Retina (tissue), 1 donor: ENCODE measurements around the gene DYNC1I1.

Experiments
- DNase-seq: peaks from one replicate; pipeline ENCODE4 v3.0.0-alpha.2; 2016

The DYNC1I1 gene

GRCh38 chr7:95861041-95861440, 88.7 kb downstream of the DYNC1I1 start:
- DNase-seq: no peak

DNA sequence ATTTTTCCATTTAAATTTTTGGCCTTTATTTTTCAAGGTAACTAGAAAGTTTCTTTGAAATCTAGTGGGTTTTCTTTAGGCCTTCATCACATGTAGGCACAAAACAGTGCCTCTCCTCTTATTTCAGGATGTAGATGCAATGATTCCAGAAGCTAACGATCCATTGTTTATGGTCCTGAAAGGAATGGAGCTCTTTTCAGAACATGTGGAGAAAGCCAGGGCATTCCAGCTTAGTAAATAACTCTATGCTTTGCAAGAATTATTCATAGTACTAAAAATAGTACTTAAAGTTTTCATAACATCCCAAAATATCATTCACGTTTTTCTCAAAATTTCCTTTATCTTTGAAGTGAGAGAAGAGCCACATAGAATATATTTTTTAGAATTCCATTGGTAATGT, 91.3 kb downstream of the DYNC1I1 start:
- DNase-seq: no peak

DNA sequence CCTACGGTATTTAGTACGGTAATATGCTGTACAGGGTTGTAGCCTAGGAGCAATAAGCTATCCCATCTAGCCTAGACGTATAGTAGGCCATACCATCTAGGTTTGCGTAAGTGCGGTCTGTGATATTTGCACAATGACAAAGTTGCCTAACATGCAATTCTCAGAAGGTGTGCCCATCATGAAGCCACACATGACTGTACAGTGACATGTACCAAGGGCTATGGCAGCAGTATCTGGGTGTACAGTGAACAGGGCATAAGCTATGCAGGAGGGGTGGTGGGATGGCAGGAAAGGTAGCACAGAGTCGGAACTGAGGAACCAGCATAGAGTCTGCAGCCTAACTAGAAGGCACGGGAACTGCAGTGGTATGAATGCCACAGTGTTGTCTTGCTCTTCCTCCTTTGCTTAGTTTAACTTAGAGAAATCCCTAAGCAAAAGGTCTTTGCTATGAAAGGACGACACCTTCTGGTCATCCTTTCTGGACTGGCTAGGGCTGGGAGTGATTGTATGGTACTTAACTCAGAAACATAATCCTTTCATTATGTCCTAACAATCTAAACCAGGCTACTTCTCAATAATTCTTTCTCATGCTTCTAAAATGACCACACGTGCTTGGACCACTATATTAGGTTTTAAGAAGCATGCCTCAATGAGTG, 93.5 kb downstream of the DYNC1I1 start:
- DNase-seq: no peak

DNA sequence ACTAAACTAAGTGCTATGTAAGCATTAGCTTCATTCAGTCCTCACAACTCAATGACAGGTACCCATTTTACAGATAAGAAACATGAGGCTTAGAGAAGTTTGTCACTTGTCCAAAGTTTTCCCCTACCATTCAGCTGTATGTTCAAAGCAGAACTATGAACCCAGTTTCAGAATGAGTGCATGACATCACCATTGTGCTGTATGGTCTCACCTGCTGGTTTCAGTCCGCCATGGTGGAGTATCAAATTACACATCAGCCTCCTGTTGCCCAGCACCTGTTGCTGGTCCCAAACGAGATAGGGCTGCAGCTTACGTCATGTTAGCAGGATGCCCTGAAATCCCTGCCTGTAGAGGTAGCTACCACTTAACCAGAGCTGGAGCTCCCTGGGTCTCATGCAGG, 95.0 kb downstream of the DYNC1I1 start:
- no peak for DNase-seq

- peak; percentile 57 for DNase-seq
Measured at GRCh38 chr7:95871075-95871848, 98.9 kb downstream of the DYNC1I1 start.

DNA sequence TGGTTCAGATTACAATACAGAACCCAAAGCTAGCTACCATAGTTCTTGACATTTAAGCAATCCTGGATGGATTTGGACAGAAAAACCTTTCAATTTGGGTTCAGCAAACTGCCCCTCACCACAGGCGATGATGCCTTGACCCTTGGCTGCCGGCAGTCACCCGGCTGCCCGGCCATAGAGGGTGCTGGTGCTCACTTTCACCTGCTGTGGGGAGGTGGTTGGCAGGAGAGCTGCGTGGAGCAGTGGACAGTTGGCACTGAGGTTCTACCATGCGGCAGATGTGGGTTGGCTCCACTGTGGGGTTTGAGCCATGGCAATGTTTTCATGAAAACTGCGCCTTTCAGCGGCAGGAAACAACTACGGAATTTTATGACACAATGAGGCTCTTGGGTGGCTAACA, 99.5 kb downstream of the DYNC1I1 start:
- DNase-seq: no peak

DNA sequence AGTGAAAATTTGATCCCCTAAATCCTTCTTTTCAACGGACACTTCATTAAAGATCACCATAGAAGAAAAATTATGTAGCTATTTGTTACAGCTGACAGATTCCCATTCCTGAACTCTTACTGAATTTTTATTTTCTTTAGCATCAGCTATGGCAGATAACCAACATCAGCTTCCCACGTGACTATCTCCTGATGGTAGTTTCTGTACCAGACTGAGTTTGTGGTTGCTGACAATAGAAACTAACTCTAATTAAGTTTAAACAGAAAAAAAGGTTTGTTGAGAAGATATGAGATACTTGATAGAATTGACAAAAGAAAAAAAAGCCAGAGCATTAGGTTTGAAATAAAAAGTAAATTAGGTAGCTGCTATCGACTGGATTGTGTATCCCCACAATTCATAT, 101.8 kb downstream of the DYNC1I1 start:
- no peak for DNase-seq

- DNase-seq: no peak
Measured at GRCh38 chr7:95874541-95875265, 102.3 kb downstream of the DYNC1I1 start.

DNA sequence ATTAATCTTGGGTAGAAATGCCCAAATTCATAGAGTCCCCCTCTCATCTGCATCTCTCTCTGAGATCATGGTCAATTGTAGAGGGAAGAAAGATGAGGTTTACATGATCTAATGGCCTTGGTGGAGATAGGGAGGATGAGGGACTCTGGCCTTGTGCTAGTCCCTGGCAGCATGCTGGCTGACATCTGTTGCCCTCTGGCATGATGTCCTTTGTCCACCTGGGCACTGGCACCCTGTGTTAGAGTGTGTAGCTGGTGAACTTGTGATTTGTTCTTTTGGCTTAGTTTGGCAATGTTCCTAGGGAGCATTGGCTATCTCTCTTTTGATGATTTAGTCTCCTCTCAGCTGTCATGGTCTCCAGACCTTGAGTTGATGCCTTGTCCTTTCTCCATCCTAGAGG, 103.2 kb downstream of the DYNC1I1 start:
- no peak for DNase-seq

- no peak for DNase-seq
Measured at GRCh38 chr7:95878677-95879076, 106.3 kb downstream of the DYNC1I1 start.

- no peak for DNase-seq
Measured at GRCh38 chr7:95881597-95881996, 109.2 kb downstream of the DYNC1I1 start.

DNA sequence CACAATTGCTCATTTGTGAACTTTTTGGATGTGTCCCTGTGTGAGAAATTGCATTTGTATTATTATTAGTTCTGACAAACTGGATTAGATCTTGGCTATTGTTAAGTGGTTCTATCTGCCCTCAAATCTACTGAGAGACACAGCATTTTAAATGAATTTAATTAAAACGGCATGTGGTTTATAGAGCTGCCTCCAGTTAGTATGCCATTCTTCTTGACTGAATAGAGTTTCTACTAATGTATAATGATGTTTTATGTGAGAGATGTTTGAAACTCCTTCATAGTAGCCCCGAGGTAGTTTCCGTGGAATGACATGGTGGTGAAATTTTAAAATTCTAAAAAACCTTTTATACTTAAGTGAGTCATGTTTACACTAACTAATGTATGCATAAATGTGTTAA, 110.9 kb downstream of the DYNC1I1 start:
- no peak for DNase-seq

DNA sequence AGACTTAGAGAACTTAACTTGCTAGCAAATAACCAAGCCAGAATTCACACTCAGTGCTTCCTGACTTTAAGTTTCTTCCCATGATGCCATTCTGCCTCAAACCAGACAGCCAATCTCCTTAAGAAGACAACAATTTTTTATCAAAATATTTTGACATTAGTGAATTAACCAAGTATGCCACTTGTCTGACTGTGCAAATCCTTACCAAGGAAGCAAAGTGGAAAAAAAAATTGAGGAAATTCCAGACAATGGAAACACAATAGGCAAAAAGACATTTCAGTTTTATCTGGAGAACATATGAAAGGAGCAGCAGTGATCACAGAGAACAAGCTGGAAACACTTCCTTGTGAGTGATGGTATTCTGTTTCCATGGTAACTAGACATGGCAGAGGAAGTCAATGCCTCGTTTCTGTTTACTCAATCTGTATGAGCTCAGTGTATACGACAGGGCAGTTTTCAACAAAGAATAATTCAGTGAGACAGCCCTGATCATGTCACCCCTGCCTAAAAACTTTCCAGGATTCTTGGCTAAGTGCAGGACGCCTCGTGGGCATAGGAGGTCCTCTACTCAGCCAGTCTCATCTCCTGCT, 114.2 kb downstream of the DYNC1I1 start:
- DNase-seq: no peak

DNA sequence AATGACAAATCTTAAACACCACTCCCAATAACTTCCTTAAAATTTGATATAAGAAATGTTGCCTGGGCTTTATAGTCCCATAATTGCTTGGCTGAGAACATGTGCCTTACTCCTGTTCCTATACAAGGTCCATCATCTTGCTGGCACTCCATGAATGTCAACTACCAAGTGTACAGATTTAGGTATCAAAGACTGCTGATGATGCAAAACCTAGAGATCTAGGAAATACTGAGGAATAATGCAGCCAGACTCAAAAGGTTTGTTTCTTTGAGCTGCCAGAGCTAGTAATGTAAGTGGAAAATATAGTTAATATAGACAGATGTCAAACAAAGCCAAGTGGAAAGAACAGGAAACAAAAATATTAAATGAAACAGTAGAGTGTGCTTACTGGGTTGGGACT, 121.1 kb downstream of the DYNC1I1 start:
- DNase-seq: no peak

- DNase-seq: no peak
Measured at GRCh38 chr7:95897557-95898251, 125.3 kb downstream of the DYNC1I1 start.

DNA sequence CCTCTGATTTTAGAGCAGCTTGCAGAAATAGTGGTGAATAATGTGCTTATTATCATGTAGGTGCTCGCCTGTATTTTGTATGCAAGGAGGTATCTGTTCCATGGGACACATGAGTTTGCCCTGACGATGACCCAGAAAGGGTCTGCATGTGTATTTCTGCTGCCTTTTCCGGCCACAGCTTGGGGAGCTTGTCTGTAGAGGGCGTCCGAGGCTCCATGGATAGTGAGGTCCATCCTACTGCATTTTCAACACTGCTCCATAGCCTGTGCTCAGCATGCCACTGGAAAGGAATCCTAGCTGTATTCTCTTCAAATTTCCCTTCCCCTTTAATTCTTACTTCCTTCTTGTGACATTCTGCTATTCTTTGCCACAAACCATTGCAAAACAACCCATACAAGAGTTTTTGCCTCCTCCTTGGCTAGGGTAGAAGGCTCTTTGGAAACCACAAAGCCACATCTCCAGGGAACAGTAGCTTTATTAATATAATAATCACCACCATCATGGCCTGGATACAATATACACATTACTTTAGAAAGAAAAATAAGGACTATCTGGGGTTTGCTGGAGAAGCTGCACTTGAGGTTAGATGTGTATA, 127.7 kb downstream of the DYNC1I1 start:
- DNase-seq: no peak

DNA sequence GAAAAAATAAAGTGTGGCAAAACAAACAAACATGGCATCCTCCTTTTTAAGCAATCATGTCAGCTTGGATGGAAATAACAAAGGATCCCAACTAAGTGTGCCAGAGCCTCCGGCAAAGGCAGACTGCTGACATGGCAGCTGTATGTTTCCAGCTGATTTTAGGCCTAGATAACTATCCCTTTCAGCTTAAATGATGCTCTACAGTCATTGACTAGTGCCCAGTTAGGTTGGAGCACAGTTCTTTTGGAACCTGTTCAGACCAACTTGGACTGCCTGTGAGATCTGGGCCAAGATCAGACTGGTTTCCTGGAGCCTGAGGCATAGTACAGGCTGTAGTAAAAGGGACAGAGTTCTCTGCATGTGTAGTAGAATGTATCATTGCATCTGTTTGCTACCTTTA, 128.7 kb downstream of the DYNC1I1 start:
- no peak for DNase-seq

- no peak for DNase-seq
Measured at GRCh38 chr7:95904099-95904498, 131.7 kb downstream of the DYNC1I1 start.

- DNase-seq: no peak
Measured at GRCh38 chr7:95905167-95905566, 132.8 kb downstream of the DYNC1I1 start.

GRCh38 chr7:95906851-95907250, 134.5 kb downstream of the DYNC1I1 start:
- no peak for DNase-seq

- DNase-seq: no peak
Measured at GRCh38 chr7:95907337-95907736, 135.0 kb downstream of the DYNC1I1 start.

GRCh38 chr7:95908499-95908898, 136.1 kb downstream of the DYNC1I1 start:
- no peak for DNase-seq

DNA sequence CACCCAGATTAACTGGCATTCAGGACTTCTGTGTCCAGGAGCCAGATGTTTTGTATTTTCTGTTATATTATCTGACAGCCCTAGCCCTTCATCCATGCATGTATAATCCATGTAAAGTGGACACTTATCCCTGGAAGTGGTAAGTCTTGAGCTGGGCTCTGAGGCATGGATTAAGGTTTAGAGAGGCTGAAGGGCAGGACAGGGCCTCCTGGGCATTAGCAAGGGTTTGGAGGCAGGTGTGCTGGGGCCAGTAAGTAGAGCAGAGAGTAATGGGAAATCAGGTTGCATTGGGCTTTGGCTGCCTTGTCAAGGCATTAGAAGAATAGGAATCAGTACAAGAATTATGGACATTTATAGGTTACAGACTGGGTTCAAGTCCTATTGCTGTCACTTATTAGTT, 138.0 kb downstream of the DYNC1I1 start:
- no peak for DNase-seq
